HepG2 (cell line): ENCODE measurements around the gene INHBE. TPM values are rescaled to one million over a fixed set of nuclear protein-coding genes. Genes with fewer than 3 reads are reported as not detected.

ENCODE experiments used
- ATF7 ChIP-seq, 2 experiments: fragments of 450-650 bp in 1 of 2; sonication (generic) in 1 of 2; formaldehyde crosslinking in 1 of 2; IDR thresholded peaks; 2 replicates each; pipeline versions ENCODE4 v1.4.0 to v1.6.1; 2016 to 2020; ENCODE audit warnings: antibody characterized with exemption in 1 of 2, mild to moderate bottlenecking in 1 of 2, missing genetic modification reagents in 1 of 2
- CEBPZ ChIP-seq: IDR thresholded peaks from 2 replicates; pipeline ENCODE4 v1.6.1; 2012; ENCODE audit warnings: low read length, improper control_type of control experiment
- CSRNP1 ChIP-seq: sonication (generic); formaldehyde crosslinking; IDR thresholded peaks from 2 replicates; pipeline ENCODE4 v1.8.1; 2023; ENCODE audit warnings: mild to moderate bottlenecking, missing genetic modification reagents
- HOXA5 ChIP-seq: sonication (generic); formaldehyde crosslinking; IDR thresholded peaks from 2 replicates; pipeline ENCODE4 v1.4.0; 2020; ENCODE audit warnings: missing genetic modification reagents
- KLF6 ChIP-seq: IDR thresholded peaks from 2 replicates; pipeline ENCODE4 v1.8.0; 2016; ENCODE audit warnings: missing biosample characterization, missing genetic modification reagents
- MZF1 ChIP-seq: sonication (generic); formaldehyde crosslinking; IDR thresholded peaks from 2 replicates; pipeline ENCODE4 v1.8.1; 2023; ENCODE audit warnings: mild to moderate bottlenecking, missing genetic modification reagents, borderline replicate concordance
- TEAD3 ChIP-seq: optimal IDR thresholded peaks from 2 replicates; pipeline ENCODE3; 2016; ENCODE audit warnings: borderline replicate concordance
- ZBTB49 ChIP-seq: sonication (generic); formaldehyde crosslinking; IDR thresholded peaks from 2 replicates; pipeline ENCODE4 v1.4.0; 2020; ENCODE audit warnings: missing genetic modification reagents, borderline replicate concordance
- ZC3H4 ChIP-seq: sonication (generic); formaldehyde crosslinking; IDR thresholded peaks from 2 replicates; pipeline ENCODE4 v1.4.0; 2020; ENCODE audit warnings: missing genetic modification reagents, borderline replicate concordance
- ZNF124 ChIP-seq: sonication (generic); formaldehyde crosslinking; IDR thresholded peaks from 2 replicates; pipeline ENCODE4 v1.4.0; 2020; ENCODE audit warnings: missing genetic modification reagents
- ZNF264 ChIP-seq: sonication (generic); formaldehyde crosslinking; IDR thresholded peaks from 2 replicates; pipeline ENCODE4 v1.4.0; 2020; ENCODE audit warnings: missing genetic modification reagents
- ZNF383 ChIP-seq: sonication (generic); formaldehyde crosslinking; IDR thresholded peaks from 2 replicates; pipeline ENCODE4 v1.4.0; 2020; ENCODE audit warnings: missing genetic modification reagents, mild to moderate bottlenecking, borderline replicate concordance
- ZNF451 ChIP-seq: sonication (generic); formaldehyde crosslinking; IDR thresholded peaks from 2 replicates; pipeline ENCODE4 v1.5.0; 2020; ENCODE audit warnings: mild to moderate bottlenecking, missing genetic modification reagents
- ZSCAN9 ChIP-seq: IDR thresholded peaks from 2 replicates; pipeline ENCODE4 v1.6.1; 2016; ENCODE audit warnings: borderline replicate concordance
- polyA plus RNA-seq, 8 experiments: library from polyadenylated mRNA; depleted of rRNA in 3 of 8; stranded (reverse) in 7 of 8; unstranded in 1 of 8; fragments of >200 nt; fragmentation: Illumina TruSeq in 4 of 8; extraction: Trizol in 4 of 8; gene quantifications; 2 replicates each; pipeline versions ENCODE4 v1.2.1 to v1.2.3, GENCODE V29; 2011 to 2016; ENCODE audit warnings: low read depth in 4 of 8, missing spikeins in 1 of 8, mixed read lengths in 1 of 8; ENCODE audit not compliant: insufficient read depth in 1 of 8
- total RNA-seq, 5 experiments: library from RNA; depleted of rRNA; stranded (reverse); fragments of >200 nt; fragmentation: Illumina TruSeq; extraction: Trizol; gene quantifications; 2 replicates each; pipeline ENCODE4 v1.2.3, GENCODE V29; 2016; ENCODE audit warnings: low read depth in 1 of 5
- TF ChIP-seq, protein P1 (sequence below): sonication (generic); formaldehyde crosslinking; IDR thresholded peaks from 2 replicates; pipeline ENCODE4 v1.5.1; 2020; ENCODE audit warnings: missing genetic modification reagents, mild to moderate bottlenecking, borderline replicate concordance
- TF ChIP-seq, protein P2 (sequence below): sonication (generic); formaldehyde crosslinking; IDR thresholded peaks from 2 replicates; pipeline ENCODE4 v1.5.1; 2020; ENCODE audit warnings: missing genetic modification reagents, mild to moderate bottlenecking, borderline replicate concordance

INHBE gene
- total and polyA plus RNA-seq, 2 of the 13 experiments (the other 11 are each of a cell fraction or from before 2014, with no cell fraction given) = 17.0 to 32.0 TPM

- TF ChIP-seq MZF1 (no peak), CSRNP1 (CRISPR knock-in tag) (peak; percentile 79; the same call in 1 of the 2 replicates), ZNF264 (CRISPR knock-in tag) (no peak; the same call in 1 of the 2 replicates), ZSCAN9 (CRISPR knock-in tag) (peak; percentile 95), ZNF451 (CRISPR knock-in tag) (peak; percentile 42; the same call in 1 of the 2 replicates), ATF7 (IDR thresholded peaks at IDR 0.05) (no peak), ATF7 (CRISPR knock-in tag; IDR thresholded peaks at IDR 0.05) (peak; percentile 96), CEBPZ (no peak), ZNF124 (CRISPR knock-in tag) (peak; percentile 90), TEAD3 (CRISPR knock-in tag) (peak; percentile 78), KLF6 (peak; percentile 88; the same call in 1 of the 2 replicates), ZBTB49 (CRISPR knock-in tag) (0 out of 2 replicates have a peak, but pooled peaks have one; percentile 26), ZNF383 (CRISPR knock-in tag) (peak; percentile 95; the same call in 1 of the 2 replicates), ZC3H4 (CRISPR knock-in tag) (peak; percentile 33; the same call in 1 of the 2 replicates), HOXA5 (CRISPR knock-in tag) (peak; percentile 45; the same call in 1 of the 2 replicates)
- TF ChIP-seq, protein P1, sequence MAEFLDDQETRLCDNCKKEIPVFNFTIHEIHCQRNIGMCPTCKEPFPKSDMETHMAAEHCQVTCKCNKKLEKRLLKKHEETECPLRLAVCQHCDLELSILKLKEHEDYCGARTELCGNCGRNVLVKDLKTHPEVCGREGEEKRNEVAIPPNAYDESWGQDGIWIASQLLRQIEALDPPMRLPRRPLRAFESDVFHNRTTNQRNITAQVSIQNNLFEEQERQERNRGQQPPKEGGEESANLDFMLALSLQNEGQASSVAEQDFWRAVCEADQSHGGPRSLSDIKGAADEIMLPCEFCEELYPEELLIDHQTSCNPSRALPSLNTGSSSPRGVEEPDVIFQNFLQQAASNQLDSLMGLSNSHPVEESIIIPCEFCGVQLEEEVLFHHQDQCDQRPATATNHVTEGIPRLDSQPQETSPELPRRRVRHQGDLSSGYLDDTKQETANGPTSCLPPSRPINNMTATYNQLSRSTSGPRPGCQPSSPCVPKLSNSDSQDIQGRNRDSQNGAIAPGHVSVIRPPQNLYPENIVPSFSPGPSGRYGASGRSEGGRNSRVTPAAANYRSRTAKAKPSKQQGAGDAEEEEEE = no peak
- TF ChIP-seq, protein P2, sequence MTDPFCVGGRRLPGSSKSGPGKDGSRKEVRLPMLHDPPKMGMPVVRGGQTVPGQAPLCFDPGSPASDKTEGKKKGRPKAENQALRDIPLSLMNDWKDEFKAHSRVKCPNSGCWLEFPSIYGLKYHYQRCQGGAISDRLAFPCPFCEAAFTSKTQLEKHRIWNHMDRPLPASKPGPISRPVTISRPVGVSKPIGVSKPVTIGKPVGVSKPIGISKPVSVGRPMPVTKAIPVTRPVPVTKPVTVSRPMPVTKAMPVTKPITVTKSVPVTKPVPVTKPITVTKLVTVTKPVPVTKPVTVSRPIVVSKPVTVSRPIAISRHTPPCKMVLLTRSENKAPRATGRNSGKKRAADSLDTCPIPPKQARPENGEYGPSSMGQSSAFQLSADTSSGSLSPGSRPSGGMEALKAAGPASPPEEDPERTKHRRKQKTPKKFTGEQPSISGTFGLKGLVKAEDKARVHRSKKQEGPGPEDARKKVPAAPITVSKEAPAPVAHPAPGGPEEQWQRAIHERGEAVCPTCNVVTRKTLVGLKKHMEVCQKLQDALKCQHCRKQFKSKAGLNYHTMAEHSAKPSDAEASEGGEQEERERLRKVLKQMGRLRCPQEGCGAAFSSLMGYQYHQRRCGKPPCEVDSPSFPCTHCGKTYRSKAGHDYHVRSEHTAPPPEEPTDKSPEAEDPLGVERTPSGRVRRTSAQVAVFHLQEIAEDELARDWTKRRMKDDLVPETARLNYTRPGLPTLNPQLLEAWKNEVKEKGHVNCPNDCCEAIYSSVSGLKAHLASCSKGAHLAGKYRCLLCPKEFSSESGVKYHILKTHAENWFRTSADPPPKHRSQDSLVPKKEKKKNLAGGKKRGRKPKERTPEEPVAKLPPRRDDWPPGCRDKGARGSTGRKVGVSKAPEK = no peak
These were observed 3.8 kb upstream of the INHBE start (continued) for GRCh38 chr12:57451233-57451778.
